Measurements from ENCODE around the gene CDC23. TPM values are rescaled to one million over a fixed set of nuclear protein-coding genes. Genes with fewer than 3 reads are reported as not detected.

CDC23 gene
- total RNA-seq, 1 donor from 2014 or later = 19.3 TPM

DNA sequence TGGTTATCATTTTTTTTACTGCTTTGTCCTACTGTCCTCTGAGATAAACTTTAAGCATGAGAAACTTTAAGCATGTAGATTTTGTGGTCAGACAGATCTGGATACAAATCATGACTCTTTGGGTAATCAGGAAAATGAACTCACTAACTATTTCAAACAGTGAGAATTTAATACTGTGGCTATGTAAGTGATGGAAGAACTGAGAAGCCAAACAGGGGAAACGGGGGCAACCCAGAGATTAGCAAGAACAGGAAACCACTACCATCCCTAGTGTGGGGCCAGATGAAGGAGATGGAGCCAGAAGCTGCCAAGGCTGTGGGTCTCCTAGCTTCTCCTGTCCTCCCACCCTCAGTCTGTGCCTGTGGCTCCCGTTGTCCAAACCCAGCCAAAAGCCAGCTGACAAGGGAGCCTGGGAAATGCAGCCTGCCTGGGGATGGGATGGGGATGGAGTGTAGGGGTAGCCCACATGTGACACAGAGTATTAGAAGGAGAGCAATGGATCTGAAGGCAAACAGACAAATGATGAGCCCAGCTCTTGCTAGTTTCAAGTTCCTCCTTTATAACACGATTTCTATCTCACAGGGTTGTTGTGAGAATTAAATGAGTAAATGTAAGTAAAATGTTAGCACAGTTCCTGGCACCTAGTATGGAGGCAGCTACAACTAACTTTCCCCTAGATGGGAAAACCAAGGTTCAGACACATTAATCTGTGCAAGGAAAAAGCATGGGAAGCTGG, 27.7 kb upstream of the CDC23 start:
- Histone ChIP-seq H3K9me3 (no peaks in the 10 kb centered on the region), H3K4me3 (no peak overlapping the region), H3K4me1 (peaks cover 7% of the 10 kb centered on the region), H3K27ac (no peak overlapping the region), H3K27me3 (peaks cover 18% of the 10 kb centered on the region), H3K36me3 (no peaks in the 10 kb centered on the region)
- DNase-seq (no peak), ATAC-seq (no peak)
- intact Hi-C loops (cut with DNase I) = no loop called here
- TF ChIP-seq CTCF (IDR thresholded peaks at IDR 0.05) = no peak

DNA sequence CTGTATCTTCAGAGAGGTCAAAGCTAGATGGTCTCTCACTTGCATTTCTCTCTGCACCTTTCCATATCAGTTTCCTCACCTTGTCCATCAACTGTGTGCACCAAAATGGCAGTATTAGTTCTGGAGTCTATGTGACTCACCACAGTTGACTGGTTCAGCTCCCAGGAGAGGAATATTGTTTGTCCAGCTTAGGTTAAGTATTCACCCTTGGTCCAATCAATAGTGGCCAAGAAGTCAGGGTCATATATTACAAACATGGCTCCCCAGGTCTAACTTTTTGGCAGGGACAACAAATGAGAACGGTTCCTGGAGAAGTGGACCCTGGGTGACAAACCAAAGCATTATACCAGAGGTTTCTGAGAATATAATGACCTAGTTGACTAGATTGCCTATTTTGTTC, 24.9 kb upstream of the CDC23 start:
- H3K9me3 ChIP-seq = no peaks in the 10 kb centered on the region
- intact Hi-C loops (cut with DNase I) = no loop called here
- H3K4me3 ChIP-seq = no peak overlapping the region
- H3K27me3 ChIP-seq = peaks cover 18% of the 10 kb centered on the region
- DNase-seq (no peak), ATAC-seq (no peak)
- no peaks in the 10 kb centered on the region for H3K36me3 ChIP-seq
- no peak overlapping the region for H3K27ac ChIP-seq
- TF ChIP-seq CTCF (IDR thresholded peaks at IDR 0.05) = no peak
- peaks cover 7% of the 10 kb centered on the region for H3K4me1 ChIP-seq

GRCh38 chr5:138234651-138235050, 21.5 kb upstream of the CDC23 start:
- intact Hi-C loops (cut with DNase I) = no loop called here
- Histone ChIP-seq H3K27ac (no peak overlapping the region), H3K4me3 (no peak overlapping the region), H3K27me3 (peaks cover 3% of the 10 kb centered on the region), H3K9me3 (no peaks in the 10 kb centered on the region), H3K4me1 (no peaks in the 10 kb centered on the region), H3K36me3 (no peaks in the 10 kb centered on the region)
- TF ChIP-seq CTCF (IDR thresholded peaks at IDR 0.05) = no peak
- DNase-seq = no peak
- ATAC-seq = no peak

- no peak for TF ChIP-seq CTCF (IDR thresholded peaks at IDR 0.05)
- no peak overlapping the region for H3K4me3 ChIP-seq
- no peaks in the 10 kb centered on the region for H3K27me3 ChIP-seq
- H3K36me3 ChIP-seq = no peaks in the 10 kb centered on the region
- ATAC-seq (no peak), DNase-seq (no peak)
- intact Hi-C loops (cut with DNase I) = no loop called here
- no peaks in the 10 kb centered on the region for H3K9me3 ChIP-seq
- no peaks in the 10 kb centered on the region for H3K4me1 ChIP-seq
- H3K27ac ChIP-seq = no peak overlapping the region
These were observed 20.2 kb upstream of the CDC23 start for GRCh38 chr5:138233280-138233679.

- intact Hi-C loops (cut with DNase I) = no loop called here
These were observed 18.0 kb upstream of the CDC23 start for GRCh38 chr5:138230981-138231589.

More at GRCh38 chr5:138230981-138231589, 18.0 kb upstream of the CDC23 start:
- ATAC-seq (peak; percentile 53), DNase-seq (no peak)
- no peak for TF ChIP-seq CTCF (IDR thresholded peaks at IDR 0.05)
- Histone ChIP-seq H3K9me3 (no peaks in the 10 kb centered on the region), H3K4me1 (no peaks in the 10 kb centered on the region), H3K27me3 (no peaks in the 10 kb centered on the region), H3K4me3 (no peak overlapping the region), H3K36me3 (no peaks in the 10 kb centered on the region), H3K27ac (no peak overlapping the region)
